Choroid plexus epithelial cell (primary cell): Measurements from ENCODE around the gene AOC1.

Experiments used
- DNase-seq: peaks from one replicate; pipeline ENCODE4 v3.0.0-alpha.2; 2010; ENCODE audit warnings: low read depth
- H3K4me3 ChIP-seq: 2 replicates; pipeline ENCODE4 v1.5.1; 2011; ENCODE audit warnings: low read depth, mild to moderate bottlenecking, control low read depth, low read length, moderate library complexity
- CTCF ChIP-seq: conservative IDR thresholded peaks from 2 replicates; pipeline ENCODE4 v1.5.1; 2011; ENCODE audit warnings: low read depth, mild to moderate bottlenecking, control low read depth, inconsistent platforms, low read length, moderate library complexity

AOC1 gene

GRCh38 chr7:150857276-150858055 lies 5.1 kb downstream of the AOC1 start:
- DNase-seq: no peak
- no peak for TF ChIP-seq CTCF
- H3K4me3 ChIP-seq: no peak overlapping the region

GRCh38 chr7:150858236-150859197 lies 6.2 kb downstream of the AOC1 start:
- TF ChIP-seq CTCF: no peak
- no peak for DNase-seq

GRCh38 chr7:150860291-150860977 lies 8.1 kb downstream of the AOC1 start:
- TF ChIP-seq CTCF: no peak
- no peak for DNase-seq
- H3K4me3 ChIP-seq: no peak overlapping the region

More at GRCh38 chr7:150858236-150859197, 6.2 kb downstream of the AOC1 start:
- H3K4me3 ChIP-seq: no peak overlapping the region

GRCh38 chr7:150860978-150861295 lies 8.6 kb downstream of the AOC1 start:
- H3K4me3 ChIP-seq: no peak overlapping the region
- no peak for DNase-seq
- no peak for TF ChIP-seq CTCF

- no peak overlapping the region for H3K4me3 ChIP-seq
- no peak for DNase-seq
- no peak for TF ChIP-seq CTCF
Observed at GRCh38 chr7:150862356-150862755, 10.0 kb downstream of the AOC1 start.

- TF ChIP-seq CTCF: no peak
- DNase-seq: no peak
- H3K4me3 ChIP-seq: no peak overlapping the region
Observed at GRCh38 chr7:150863946-150864345, 11.6 kb downstream of the AOC1 start.
